Liver (tissue), 9 donors: Measurements from ENCODE around the gene CSMD2. TPM values are rescaled to one million over a fixed set of nuclear protein-coding genes. Genes with fewer than 3 reads are reported as not detected.

ENCODE experiments used
- DNase-seq: peaks from one replicate; pipeline ENCODE4 v3.0.0-alpha.2; 2017; ENCODE audit warnings: low spot score
- H3K27ac ChIP-seq, 2 donors: one replicate each; pipeline ENCODE4 v1.7.0; 2013; ENCODE audit warnings: inconsistent platforms in 2 of 2, low read length in 2 of 2, control low read depth in 1 of 2, low read depth in 1 of 2, mild to moderate bottlenecking in 1 of 2
- H3K27me3 ChIP-seq, 4 donors: one replicate each; pipeline versions ENCODE4 v1.6.1 to v1.7.0; 2013; ENCODE audit warnings: low read length in 3 of 4, inconsistent platforms in 1 of 4, mild to moderate bottlenecking in 1 of 4, moderate library complexity in 1 of 4; ENCODE audit not compliant: control insufficient read depth in 4 of 4, insufficient read depth in 4 of 4
- H3K36me3 ChIP-seq, 4 donors: one replicate each; pipeline versions ENCODE4 v1.6.1 to v1.7.0; 2013; ENCODE audit warnings: low read length in 3 of 4, mild to moderate bottlenecking in 3 of 4, low read depth in 1 of 4, moderate library complexity in 1 of 4; ENCODE audit not compliant: control insufficient read depth in 4 of 4, insufficient read depth in 3 of 4
- H3K4me1 ChIP-seq, 4 donors: one replicate each; pipeline versions ENCODE4 v1.6.1 to v1.7.0; 2013; ENCODE audit warnings: low read length in 3 of 4, mild to moderate bottlenecking in 3 of 4, moderate library complexity in 1 of 4; ENCODE audit not compliant: control insufficient read depth in 4 of 4, insufficient read depth in 4 of 4
- H3K4me3 ChIP-seq, 3 donors: one replicate each; pipeline versions ENCODE4 v1.6.1 to v1.7.0; 2013; ENCODE audit warnings: low read length in 3 of 3, control low read depth in 1 of 3, low read depth in 1 of 3, mild to moderate bottlenecking in 1 of 3
- H3K9ac ChIP-seq, 2 donors: one replicate each; pipeline ENCODE4 v1.7.0; 2013; ENCODE audit warnings: low read length in 2 of 2, mild to moderate bottlenecking in 2 of 2, moderate library complexity in 2 of 2, control low read depth in 1 of 2, low read depth in 1 of 2
- H3K9me3 ChIP-seq, 4 donors: one replicate each; pipeline versions ENCODE4 v1.6.1 to v1.7.0; 2013; ENCODE audit warnings: low read length in 3 of 4; ENCODE audit not compliant: control insufficient read depth in 4 of 4
- ATF3 ChIP-seq: IDR thresholded peaks from 2 replicates; pipeline ENCODE4 v1.6.1; 2016; ENCODE audit warnings: antibody characterized with exemption
- EGR1 ChIP-seq, 2 donors: IDR thresholded peaks; 2 replicates each; pipeline ENCODE4 v1.6.1; 2016 to 2018; ENCODE audit warnings: antibody characterized with exemption in 2 of 2, low read depth in 2 of 2
- FOXA1 ChIP-seq: IDR thresholded peaks from 2 replicates; pipeline ENCODE4 v1.6.1; 2016; ENCODE audit warnings: antibody characterized with exemption
- FOXA2 ChIP-seq: IDR thresholded peaks from 2 replicates; pipeline ENCODE4 v1.6.1; 2016; ENCODE audit warnings: antibody characterized with exemption
- GABPA ChIP-seq, 2 donors: IDR thresholded peaks in 1 of 2; conservative IDR thresholded peaks in 1 of 2; 2 replicates each; pipeline ENCODE4 v1.6.1; 2016; ENCODE audit warnings: antibody characterized with exemption in 2 of 2, mild to moderate bottlenecking in 1 of 2, moderate library complexity in 1 of 2
- HNF4A ChIP-seq, 2 donors: conservative IDR thresholded peaks; 2 replicates each; pipeline ENCODE4 v1.6.1; 2016; ENCODE audit warnings: antibody characterized with exemption in 2 of 2, mild to moderate bottlenecking in 2 of 2
- HNF4G ChIP-seq: IDR thresholded peaks from 2 replicates; pipeline ENCODE4 v1.6.1; 2016; ENCODE audit warnings: antibody characterized with exemption
- JUND ChIP-seq, 2 donors: IDR thresholded peaks; 2 replicates each; pipeline ENCODE4 v1.6.1; 2016; ENCODE audit warnings: antibody characterized with exemption in 2 of 2
- MAX ChIP-seq: IDR thresholded peaks from 2 replicates; pipeline ENCODE4 v1.6.1; 2016; ENCODE audit warnings: antibody characterized with exemption
- NR2F2 ChIP-seq: IDR thresholded peaks from 2 replicates; pipeline ENCODE4 v1.6.1; 2016; ENCODE audit warnings: antibody characterized with exemption
- RAD21 ChIP-seq, 2 donors: IDR thresholded peaks; 2 replicates each; pipeline ENCODE4 v1.6.1; 2016; ENCODE audit warnings: antibody characterized with exemption in 2 of 2, mild to moderate bottlenecking in 2 of 2
- REST ChIP-seq: IDR thresholded peaks from 2 replicates; pipeline ENCODE4 v1.6.1; 2016; ENCODE audit warnings: antibody characterized with exemption, mild to moderate bottlenecking
- RXRA ChIP-seq, 2 donors: IDR thresholded peaks; 2 replicates each; pipeline ENCODE4 v1.6.1; 2017 to 2018; ENCODE audit warnings: antibody characterized with exemption in 2 of 2, mild to moderate bottlenecking in 1 of 2
- SP1 ChIP-seq: IDR thresholded peaks from 2 replicates; pipeline ENCODE4 v1.6.1; 2018; ENCODE audit warnings: antibody characterized with exemption, mild to moderate bottlenecking
- TAF1 ChIP-seq: conservative IDR thresholded peaks from 2 replicates; pipeline ENCODE4 v1.6.1; 2016; ENCODE audit warnings: antibody characterized with exemption, mild to moderate bottlenecking
- YY1 ChIP-seq: IDR thresholded peaks from 2 replicates; pipeline ENCODE4 v1.6.1; 2016; ENCODE audit warnings: antibody characterized with exemption, mild to moderate bottlenecking
- WGBS: extraction: QIAGEN DNeasy Blood & Tissue Kit; methylation state at CpG from one replicate; pipeline ENCODE4 v1.1.7; 2013; 5-methylcytosine and 5-hydroxymethylcytosine counted together
- polyA plus RNA-seq, 2 donors: library from polyadenylated mRNA; stranded (reverse) in 1 of 2; unstranded in 1 of 2; fragments of 200-250 nt in 1 of 2; fragments of >200 nt in 1 of 2; fragmentation: Nextera tagmentation in 1 of 2; extraction: Ambion mirVana in 1 of 2; gene quantifications; one replicate each; pipeline versions ENCODE4 v1.2.1 to v1.2.3, GENCODE V29; 2013 to 2015
- total RNA-seq, 2 donors: library from RNA; depleted of rRNA; stranded (reverse); fragments of >200 nt; gene quantifications; one replicate each; pipeline ENCODE4 v1.2.3, GENCODE V29; 2014
- TF ChIP-seq, protein P1 (sequence below): IDR thresholded peaks from 2 replicates; pipeline ENCODE4 v1.6.1; 2016; ENCODE audit warnings: antibody characterized with exemption
- TF ChIP-seq, protein P2 (sequence below): fragments of 150-350 bp; IDR thresholded peaks from 2 replicates; pipeline ENCODE4 v1.5.1; 2017; ENCODE audit warnings: improper control_type of control experiment, low read depth, low read length; ENCODE audit not compliant: missing input control
- donor health status: healthy.
- donor health status: healthy.
- donor health status: healthy.
- donor health status: healthy.
- donor health status: healthy.

CSMD2 gene
- total and polyA plus RNA-seq, 4 donors: 0.08 to 0.09 TPM; not detected in 2

- no peaks in the 10 kb centered on the region for H3K4me1 ChIP-seq
- WGBS: 94% methylated on average over 25 of the region's 25 CpGs
- peaks cover 0 to 7% (median 0%) of the 10 kb centered on the region in 4 donors for H3K27me3 ChIP-seq
- H3K27ac ChIP-seq: no peak overlapping the region
- H3K9ac ChIP-seq: no peak overlapping the region
- H3K9me3 ChIP-seq: no peaks in the 10 kb centered on the region
- TF ChIP-seq, protein P1, sequence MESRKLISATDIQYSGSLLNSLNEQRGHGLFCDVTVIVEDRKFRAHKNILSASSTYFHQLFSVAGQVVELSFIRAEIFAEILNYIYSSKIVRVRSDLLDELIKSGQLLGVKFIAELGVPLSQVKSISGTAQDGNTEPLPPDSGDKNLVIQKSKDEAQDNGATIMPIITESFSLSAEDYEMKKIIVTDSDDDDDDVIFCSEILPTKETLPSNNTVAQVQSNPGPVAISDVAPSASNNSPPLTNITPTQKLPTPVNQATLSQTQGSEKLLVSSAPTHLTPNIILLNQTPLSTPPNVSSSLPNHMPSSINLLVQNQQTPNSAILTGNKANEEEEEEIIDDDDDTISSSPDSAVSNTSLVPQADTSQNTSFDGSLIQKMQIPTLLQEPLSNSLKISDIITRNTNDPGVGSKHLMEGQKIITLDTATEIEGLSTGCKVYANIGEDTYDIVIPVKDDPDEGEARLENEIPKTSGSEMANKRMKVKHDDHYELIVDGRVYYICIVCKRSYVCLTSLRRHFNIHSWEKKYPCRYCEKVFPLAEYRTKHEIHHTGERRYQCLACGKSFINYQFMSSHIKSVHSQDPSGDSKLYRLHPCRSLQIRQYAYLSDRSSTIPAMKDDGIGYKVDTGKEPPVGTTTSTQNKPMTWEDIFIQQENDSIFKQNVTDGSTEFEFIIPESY: no peak
- TF ChIP-seq TAF1 (no peak), JUND (IDR thresholded peaks at IDR 0.05) (no peak), RXRA (IDR thresholded peaks at IDR 0.05) (no peak), ATF3 (no peak), REST (no peak), HNF4G (no peak), HNF4A (conservative IDR thresholded peaks at IDR 0.05) (no peak), MAX (no peak), SP1 (no peak), FOXA2 (no peak), EGR1 (IDR thresholded peaks at IDR 0.05; ENCODE audit: low read depth in 2 of 2) (no peak), GABPA (IDR thresholded peaks at IDR 0.05 in 1 of 2, conservative IDR thresholded peaks at IDR 0.05 in 1 of 2) (no peak), RAD21 (IDR thresholded peaks at IDR 0.05) (no peak), FOXA1 (no peak), NR2F2 (no peak), YY1 (no peak)
- TF ChIP-seq, protein P2, sequence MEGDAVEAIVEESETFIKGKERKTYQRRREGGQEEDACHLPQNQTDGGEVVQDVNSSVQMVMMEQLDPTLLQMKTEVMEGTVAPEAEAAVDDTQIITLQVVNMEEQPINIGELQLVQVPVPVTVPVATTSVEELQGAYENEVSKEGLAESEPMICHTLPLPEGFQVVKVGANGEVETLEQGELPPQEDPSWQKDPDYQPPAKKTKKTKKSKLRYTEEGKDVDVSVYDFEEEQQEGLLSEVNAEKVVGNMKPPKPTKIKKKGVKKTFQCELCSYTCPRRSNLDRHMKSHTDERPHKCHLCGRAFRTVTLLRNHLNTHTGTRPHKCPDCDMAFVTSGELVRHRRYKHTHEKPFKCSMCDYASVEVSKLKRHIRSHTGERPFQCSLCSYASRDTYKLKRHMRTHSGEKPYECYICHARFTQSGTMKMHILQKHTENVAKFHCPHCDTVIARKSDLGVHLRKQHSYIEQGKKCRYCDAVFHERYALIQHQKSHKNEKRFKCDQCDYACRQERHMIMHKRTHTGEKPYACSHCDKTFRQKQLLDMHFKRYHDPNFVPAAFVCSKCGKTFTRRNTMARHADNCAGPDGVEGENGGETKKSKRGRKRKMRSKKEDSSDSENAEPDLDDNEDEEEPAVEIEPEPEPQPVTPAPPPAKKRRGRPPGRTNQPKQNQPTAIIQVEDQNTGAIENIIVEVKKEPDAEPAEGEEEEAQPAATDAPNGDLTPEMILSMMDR: no peak
- H3K36me3 ChIP-seq: no peaks in the 10 kb centered on the region
- H3K4me3 ChIP-seq: no peak overlapping the region
- no peak for DNase-seq
These were observed 540.6 kb downstream of the CSMD2 start for GRCh38 chr1:33624261-33624990.
